NCI-H69 (cell line): Measurements from ENCODE around the gene METTL21C.

Experiments
- DNase-seq: peaks from one replicate; lab custom pipeline; 2025; lab: John Stamatoyannopoulos, UW

The METTL21C gene

DNA sequence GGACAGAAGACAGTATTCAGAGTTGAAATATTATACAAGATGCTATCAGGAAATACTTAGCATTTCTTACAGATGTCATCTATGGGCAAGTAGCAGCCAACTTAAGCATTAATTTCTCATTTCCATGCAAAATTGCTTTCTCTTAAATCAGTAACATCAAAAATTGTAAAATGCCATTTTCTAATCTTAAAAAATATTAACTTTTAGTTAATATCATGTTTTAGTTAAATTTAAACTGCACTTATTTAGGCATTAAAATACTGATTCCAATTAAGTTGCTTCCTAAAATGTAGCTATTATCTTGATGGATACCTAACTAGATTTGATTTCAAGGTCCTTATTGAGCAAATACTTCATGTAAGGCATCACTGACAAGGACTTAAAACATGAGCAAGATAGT, 27.8 kb downstream of the METTL21C start:
- DNase-seq, result no peak

DNA sequence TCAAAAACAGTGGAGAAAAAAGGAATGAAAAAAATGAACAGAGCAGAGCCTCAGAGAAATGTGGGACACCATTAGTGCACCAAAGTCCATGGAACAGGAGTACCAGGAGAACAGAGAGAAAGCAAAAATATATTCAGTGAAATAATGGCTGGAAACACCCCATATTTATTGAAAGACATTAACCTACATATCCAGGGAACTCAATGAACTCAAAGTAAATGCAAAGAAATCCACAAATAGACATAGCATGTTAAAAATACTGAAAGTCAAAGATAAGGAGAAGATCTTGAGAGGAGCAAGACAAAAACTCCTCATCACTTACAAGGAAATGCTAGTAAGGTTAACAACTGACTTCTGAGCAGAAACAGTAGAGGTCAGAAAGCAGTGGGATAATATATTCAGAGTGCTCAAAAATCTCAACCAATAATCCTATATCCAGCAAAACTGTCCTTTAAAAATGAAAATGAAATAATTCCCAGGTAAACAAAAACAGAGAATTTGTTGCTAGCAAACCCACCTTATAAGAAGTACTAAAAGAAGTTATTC, 35.6 kb downstream of the METTL21C start:
- DNase-seq, result no peak

- no peak for DNase-seq
Observed at GRCh38 chr13:102658660-102659059, 36.2 kb downstream of the METTL21C start.

DNA sequence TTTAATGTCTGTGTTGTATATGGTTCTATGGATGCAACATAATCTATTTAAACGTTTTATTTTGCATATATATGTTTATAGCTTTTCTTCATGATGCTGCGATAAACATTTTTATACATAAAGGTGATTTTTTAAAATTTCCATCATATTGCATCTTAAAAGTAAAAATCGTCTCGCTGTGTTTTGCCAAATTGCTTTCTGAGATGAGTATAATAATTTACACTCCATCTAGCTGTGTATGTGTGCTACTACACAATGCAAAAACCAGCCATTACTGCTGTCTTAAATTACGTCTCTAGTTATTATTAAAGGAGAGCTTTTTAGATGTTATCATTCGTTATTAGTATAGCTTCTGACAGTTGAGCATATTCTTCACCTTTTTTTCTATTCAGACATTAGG, 37.2 kb downstream of the METTL21C start:
- DNase-seq, result no peak

- DNase-seq, result no peak
Observed at GRCh38 chr13:102654756-102655155, 40.1 kb downstream of the METTL21C start.

GRCh38 chr13:102651892-102652291, 43.0 kb downstream of the METTL21C start:
- DNase-seq, result no peak

DNA sequence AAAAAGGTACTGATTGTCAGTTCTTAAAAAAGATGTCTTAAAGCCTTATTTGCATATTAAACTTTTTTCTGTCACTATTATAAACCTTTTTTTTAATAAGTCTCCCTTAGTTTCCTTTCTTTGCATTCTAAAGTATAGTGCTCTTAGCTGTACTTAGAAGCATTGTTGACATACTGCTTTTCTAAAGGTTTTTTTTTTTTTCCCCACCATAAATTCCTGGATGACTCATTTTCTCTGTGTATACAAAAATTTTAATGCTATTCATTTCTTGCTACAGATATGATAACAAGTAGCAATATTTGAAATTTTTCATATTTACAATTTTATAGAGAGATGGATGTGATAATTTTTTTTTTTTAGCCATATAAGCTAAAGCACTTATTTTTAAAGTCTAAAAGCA, 43.5 kb downstream of the METTL21C start:
- DNase-seq, result no peak

- DNase-seq, result no peak
Observed at GRCh38 chr13:102650444-102650843, 44.4 kb downstream of the METTL21C start.

GRCh38 chr13:102648046-102648445, 46.8 kb downstream of the METTL21C start:
- DNase-seq, result no peak

DNA sequence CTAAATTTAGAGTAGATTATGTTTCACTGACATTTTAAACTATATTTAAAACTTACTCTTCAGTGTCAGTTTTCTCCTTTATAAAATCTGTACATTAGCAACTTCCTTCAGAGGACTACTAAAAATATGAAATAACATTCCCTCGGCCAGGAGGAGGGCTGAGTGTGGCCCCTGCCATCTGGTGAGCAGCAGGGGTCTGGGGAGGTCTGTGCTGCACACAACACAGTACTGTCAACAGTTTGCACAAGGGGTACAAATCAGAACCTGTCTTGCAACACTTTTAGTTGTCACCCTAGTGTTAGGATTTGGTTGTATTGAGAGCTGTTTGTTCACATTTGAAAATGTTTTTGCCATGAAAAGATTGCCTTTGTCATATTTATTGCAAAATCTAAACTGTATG, 49.1 kb downstream of the METTL21C start:
- peak; percentile 52 for DNase-seq

GRCh38 chr13:102643656-102644055, 51.2 kb downstream of the METTL21C start:
- no peak for DNase-seq

- peak; percentile 77 for DNase-seq
Observed at GRCh38 chr13:102642475-102642874, 52.4 kb downstream of the METTL21C start.

DNA sequence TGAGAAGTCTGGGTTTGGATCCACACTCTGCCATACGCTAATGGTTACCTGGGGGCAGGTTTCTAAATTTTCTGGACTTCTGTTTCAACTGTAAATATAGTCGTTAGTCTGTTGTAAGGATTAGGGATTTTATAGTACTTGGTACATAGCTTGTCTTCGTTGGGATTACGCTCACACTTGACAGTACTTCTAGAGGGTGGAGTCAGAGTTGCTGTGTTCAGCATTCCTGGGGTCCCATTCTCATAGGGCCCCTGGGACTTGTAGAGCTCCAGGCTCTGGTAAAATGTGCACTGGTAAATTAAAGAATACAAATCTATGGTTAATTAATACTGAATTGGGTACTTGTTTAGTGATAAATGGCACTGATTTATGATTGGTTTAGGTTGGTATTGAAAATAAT, 52.8 kb downstream of the METTL21C start:
- DNase-seq, result no peak

GRCh38 chr13:102638741-102639140, 56.1 kb downstream of the METTL21C start:
- no peak for DNase-seq
